Gastroesophageal sphincter (tissue), 4 donors: Measurements from ENCODE around the gene KCND2. TPM values are rescaled to one million over a fixed set of nuclear protein-coding genes. Genes with fewer than 3 reads are reported as not detected.

ENCODE experiments used
- ATAC-seq: fragments of 150-250 bp; one replicate; pipeline ENCODE4 v1.9.1; 2016; ENCODE audit warnings: mild to moderate bottlenecking, moderate library complexity
- H3K27ac ChIP-seq, 4 donors: fragments of 200-600 bp; sonication (generic) in 3 of 4; 1 replicate in 3 of 4; 2 replicates in 1 of 4; pipeline ENCODE4 v1.5.1; 2016 to 2019
- H3K27me3 ChIP-seq: fragments of 200-600 bp; sonication (generic); one replicate; pipeline ENCODE4 v1.5.1; 2019
- H3K36me3 ChIP-seq, 2 donors: fragments of 200-600 bp; sonication (generic); one replicate each; pipeline ENCODE4 v1.5.1; 2019; ENCODE audit warnings: control low read depth in 1 of 2
- H3K4me1 ChIP-seq, 3 donors: fragments of 200-600 bp; sonication (generic); 1 replicate in 2 of 3; 2 replicates in 1 of 3; pipeline ENCODE4 v1.5.1; 2016 to 2019; ENCODE audit warnings: control low read depth in 2 of 3
- H3K4me3 ChIP-seq, 2 donors: fragments of 200-600 bp; sonication (generic); one replicate each; pipeline ENCODE4 v1.5.1; 2019; ENCODE audit warnings: mild to moderate bottlenecking in 1 of 2, moderate library complexity in 1 of 2
- H3K9me3 ChIP-seq, 3 donors: fragments of 200-600 bp; sonication (generic); one replicate each; pipeline ENCODE4 v1.5.1; 2017 to 2019; ENCODE audit warnings: control low read depth in 2 of 3
- EP300 ChIP-seq: sonication (generic); formaldehyde crosslinking; IDR thresholded peaks from one replicate; pipeline ENCODE4 v1.6.1; 2017; ENCODE audit warnings: antibody characterized with exemption, mild to moderate bottlenecking
- POLR2A ChIP-seq, 2 donors: fragments of 450-650 bp; IDR thresholded peaks; one replicate each; pipeline ENCODE4 v1.6.1; 2017; ENCODE audit warnings: antibody characterized with exemption in 2 of 2, mild to moderate bottlenecking in 2 of 2, moderate library complexity in 1 of 2
- POLR2AphosphoS5 ChIP-seq: sonication (generic); formaldehyde crosslinking; IDR thresholded peaks from one replicate; pipeline ENCODE4 v1.6.1; 2017; ENCODE audit warnings: antibody characterized with exemption
- WGBS, 2 donors: methylation state at CpG; one replicate each; pipeline ENCODE4 v1.1.5; 2018; ENCODE audit warnings: low coverage in 1 of 2; 5-methylcytosine and 5-hydroxymethylcytosine counted together
- total RNA-seq, 4 donors: library from RNA; depleted of rRNA; stranded (reverse); fragments of >200 nt; gene quantifications; one replicate each; pipeline ENCODE4 v1.1.0, GENCODE V29; 2016
- TF ChIP-seq, protein P1 (sequence below), 4 experiments: fragments of 200-600 bp in 2 of 4; fragments of 450-650 bp in 2 of 4; sonication (generic) in 1 of 4; IDR thresholded peaks; one replicate each; pipeline ENCODE4 v1.5.1; 2017 to 2019; ENCODE audit warnings: antibody characterized with exemption in 4 of 4, mild to moderate bottlenecking in 2 of 4, moderate library complexity in 2 of 4

Gene KCND2
- total RNA-seq, 4 donors from 2014 or later, result 0.40 to 0.93 (median 0.66) TPM

DNA sequence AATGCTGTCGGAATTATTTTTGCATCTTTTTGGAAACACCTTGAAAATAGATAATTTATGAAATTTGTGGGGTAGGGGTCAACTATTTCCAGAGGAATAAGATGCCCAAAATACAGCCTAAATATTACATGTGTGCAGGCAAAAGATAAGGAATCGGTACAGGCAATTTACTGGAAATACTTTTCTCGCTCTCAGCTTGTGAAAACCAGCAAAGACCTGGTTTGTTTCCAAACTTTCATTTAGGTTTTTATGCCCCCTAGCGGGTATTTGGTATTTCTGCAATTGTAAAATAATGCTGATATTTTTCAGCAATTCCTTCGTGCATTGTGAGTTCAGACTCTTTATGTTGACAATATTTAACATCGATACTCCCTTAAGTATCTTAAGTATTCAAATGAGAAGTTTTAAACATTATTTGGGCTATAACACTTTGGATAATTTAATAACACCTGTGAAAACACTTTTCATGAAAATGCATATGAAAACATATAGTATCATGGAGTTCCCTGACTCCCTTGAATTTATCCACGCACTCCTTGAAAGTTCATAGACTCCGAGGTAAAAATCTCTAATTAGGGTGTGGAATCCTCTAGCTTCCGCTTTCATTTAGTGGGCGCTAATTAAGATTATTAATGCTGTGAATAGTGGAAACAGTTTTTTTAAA, 452.5 kb downstream of the KCND2 start:
- H3K4me1 ChIP-seq, result no peaks in the 10 kb centered on the region
- no peaks in the 10 kb centered on the region for H3K9me3 ChIP-seq
- no peak overlapping the region for H3K4me3 ChIP-seq
- no peak overlapping the region for H3K27ac ChIP-seq
- 35 to 48% methylated on average over 10 of the region's 10 CpGs for WGBS, 2 donors
- H3K36me3 ChIP-seq, result no peaks in the 10 kb centered on the region
- ATAC-seq, result no peak
- no peaks in the 10 kb centered on the region for H3K27me3 ChIP-seq
- TF ChIP-seq, protein P1, sequence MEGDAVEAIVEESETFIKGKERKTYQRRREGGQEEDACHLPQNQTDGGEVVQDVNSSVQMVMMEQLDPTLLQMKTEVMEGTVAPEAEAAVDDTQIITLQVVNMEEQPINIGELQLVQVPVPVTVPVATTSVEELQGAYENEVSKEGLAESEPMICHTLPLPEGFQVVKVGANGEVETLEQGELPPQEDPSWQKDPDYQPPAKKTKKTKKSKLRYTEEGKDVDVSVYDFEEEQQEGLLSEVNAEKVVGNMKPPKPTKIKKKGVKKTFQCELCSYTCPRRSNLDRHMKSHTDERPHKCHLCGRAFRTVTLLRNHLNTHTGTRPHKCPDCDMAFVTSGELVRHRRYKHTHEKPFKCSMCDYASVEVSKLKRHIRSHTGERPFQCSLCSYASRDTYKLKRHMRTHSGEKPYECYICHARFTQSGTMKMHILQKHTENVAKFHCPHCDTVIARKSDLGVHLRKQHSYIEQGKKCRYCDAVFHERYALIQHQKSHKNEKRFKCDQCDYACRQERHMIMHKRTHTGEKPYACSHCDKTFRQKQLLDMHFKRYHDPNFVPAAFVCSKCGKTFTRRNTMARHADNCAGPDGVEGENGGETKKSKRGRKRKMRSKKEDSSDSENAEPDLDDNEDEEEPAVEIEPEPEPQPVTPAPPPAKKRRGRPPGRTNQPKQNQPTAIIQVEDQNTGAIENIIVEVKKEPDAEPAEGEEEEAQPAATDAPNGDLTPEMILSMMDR (IDR thresholded peaks at IDR 0.05), result peak; percentile 28 to 57 (median 34)
- TF ChIP-seq POLR2AphosphoS5, result no peak

DNA sequence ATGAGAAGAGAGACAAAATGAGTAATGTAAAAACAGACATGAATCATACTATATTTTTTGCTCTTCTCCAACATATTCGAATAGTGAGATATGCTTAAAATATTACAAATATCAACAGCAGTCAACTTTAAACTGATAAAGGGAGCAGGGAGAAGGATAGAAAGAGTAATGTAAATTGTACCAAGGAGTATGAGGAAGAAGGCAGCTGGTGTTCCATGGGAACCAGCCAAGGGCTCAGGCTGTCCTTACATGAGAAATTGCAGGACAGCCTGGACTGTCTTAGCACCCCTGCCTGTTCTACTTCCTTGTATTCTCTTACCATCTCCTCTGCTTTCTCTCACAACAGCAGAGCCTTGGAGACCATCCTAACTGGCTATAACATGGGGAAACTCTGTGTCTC, 456.3 kb downstream of the KCND2 start:
- TF ChIP-seq POLR2AphosphoS5, result no peak
- TF ChIP-seq EP300, result no peak
- TF ChIP-seq, protein P1 (IDR thresholded peaks at IDR 0.05), result no peak
- TF ChIP-seq POLR2A (IDR thresholded peaks at IDR 0.05), result no peak
- no peaks in the 10 kb centered on the region for H3K27me3 ChIP-seq
- WGBS, 2 donors, result 0 to 31% methylated on average over 1 of the region's 1 CpG
- no peaks in the 10 kb centered on the region for H3K9me3 ChIP-seq
- no peaks in the 10 kb centered on the region for H3K36me3 ChIP-seq
- no peak overlapping the region for H3K4me3 ChIP-seq
- H3K4me1 ChIP-seq, result no peaks in the 10 kb centered on the region
- ATAC-seq, result no peak
- no peak overlapping the region for H3K27ac ChIP-seq

DNA sequence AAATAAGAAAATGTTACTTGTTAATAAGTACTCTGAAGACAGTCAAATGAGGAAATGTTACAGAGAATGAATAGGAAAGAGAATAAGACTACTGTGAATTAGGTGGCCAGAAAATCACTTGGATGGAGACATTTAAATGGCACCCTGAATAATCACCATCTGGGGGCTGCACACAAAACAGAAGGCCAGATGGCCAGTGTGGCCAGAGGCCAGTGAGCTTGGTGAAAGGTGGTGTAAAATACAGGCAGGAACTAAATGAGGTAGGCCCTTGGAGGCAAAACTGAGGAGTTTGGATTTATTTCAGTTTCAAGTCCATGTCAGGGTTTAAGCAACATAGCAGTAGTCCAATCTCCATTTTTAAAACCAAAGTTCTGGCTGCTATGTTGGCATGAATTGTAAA, 458.3 kb downstream of the KCND2 start:
- Histone ChIP-seq H3K36me3 (no peaks in the 10 kb centered on the region), H3K4me3 (no peak overlapping the region), H3K27me3 (no peaks in the 10 kb centered on the region), H3K9me3 (no peaks in the 10 kb centered on the region), H3K4me1 (no peaks in the 10 kb centered on the region), H3K27ac (no peak overlapping the region)
- TF ChIP-seq EP300, result no peak
- no peak for TF ChIP-seq POLR2AphosphoS5
- TF ChIP-seq, protein P1 (IDR thresholded peaks at IDR 0.05), result no peak
- TF ChIP-seq POLR2A (IDR thresholded peaks at IDR 0.05), result no peak
- no peak for ATAC-seq

DNA sequence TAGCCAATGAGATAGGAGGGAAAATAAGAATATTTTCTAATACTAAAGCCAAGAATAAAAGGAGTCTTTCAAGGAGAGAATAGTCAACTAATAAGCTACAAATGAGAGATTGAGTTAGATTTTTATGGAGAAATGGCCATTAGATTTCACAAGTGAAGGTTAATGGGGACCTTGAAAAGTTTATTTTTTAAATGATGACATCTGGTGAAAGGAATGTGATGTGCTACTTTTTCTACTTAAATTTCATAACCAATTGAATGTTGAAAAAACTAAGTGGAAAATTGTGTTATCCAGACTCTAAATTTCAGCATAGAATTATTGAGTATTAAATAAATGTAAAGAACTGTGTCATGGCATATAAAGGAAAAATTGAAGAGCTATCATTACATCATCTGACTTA, 459.3 kb downstream of the KCND2 start:
- H3K9me3 ChIP-seq, result no peaks in the 10 kb centered on the region
- ATAC-seq, result no peak
- TF ChIP-seq POLR2A (IDR thresholded peaks at IDR 0.05) (no peak), EP300 (no peak), POLR2AphosphoS5 (no peak)
- TF ChIP-seq, protein P1 (IDR thresholded peaks at IDR 0.05), result no peak
- no peaks in the 10 kb centered on the region for H3K4me1 ChIP-seq
- H3K36me3 ChIP-seq, result no peaks in the 10 kb centered on the region
- H3K4me3 ChIP-seq, result no peak overlapping the region
- no peak overlapping the region for H3K27ac ChIP-seq
- H3K27me3 ChIP-seq, result no peaks in the 10 kb centered on the region

DNA sequence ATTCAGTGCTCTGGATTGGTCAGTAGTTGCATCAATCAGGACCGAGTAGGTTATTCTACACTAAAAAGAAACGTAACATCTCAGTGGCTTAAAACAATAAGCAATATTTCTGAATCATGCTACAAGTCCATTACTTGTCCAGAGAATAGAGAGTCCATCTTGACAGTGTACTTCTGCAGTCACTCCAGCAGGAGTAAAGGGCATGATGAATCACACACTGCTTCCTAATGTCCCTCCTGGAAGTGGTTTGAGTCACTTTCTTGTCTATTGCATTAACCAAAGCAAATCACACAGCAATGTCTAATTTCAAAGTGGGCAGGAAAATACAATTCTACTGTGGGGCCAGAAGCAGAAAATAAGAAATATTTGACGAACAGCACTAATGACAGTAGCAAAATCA, 460.2 kb downstream of the KCND2 start:
- Histone ChIP-seq H3K4me1 (no peaks in the 10 kb centered on the region), H3K27ac (no peak overlapping the region), H3K9me3 (no peaks in the 10 kb centered on the region), H3K27me3 (no peaks in the 10 kb centered on the region), H3K36me3 (no peaks in the 10 kb centered on the region), H3K4me3 (no peak overlapping the region)
- 85 to 88% methylated on average over 3 of the region's 3 CpGs for WGBS, 2 donors
- ATAC-seq, result no peak
- TF ChIP-seq POLR2AphosphoS5 (no peak), POLR2A (IDR thresholded peaks at IDR 0.05) (no peak), EP300 (no peak)
- TF ChIP-seq, protein P1 (IDR thresholded peaks at IDR 0.05), result no peak
